ENCODE data around the gene VRK1.

Gene VRK1

GRCh38 chr14:96928779-96929380 is 131.7 kb downstream of the VRK1 start:
- DNase-seq, result no peak

DNA sequence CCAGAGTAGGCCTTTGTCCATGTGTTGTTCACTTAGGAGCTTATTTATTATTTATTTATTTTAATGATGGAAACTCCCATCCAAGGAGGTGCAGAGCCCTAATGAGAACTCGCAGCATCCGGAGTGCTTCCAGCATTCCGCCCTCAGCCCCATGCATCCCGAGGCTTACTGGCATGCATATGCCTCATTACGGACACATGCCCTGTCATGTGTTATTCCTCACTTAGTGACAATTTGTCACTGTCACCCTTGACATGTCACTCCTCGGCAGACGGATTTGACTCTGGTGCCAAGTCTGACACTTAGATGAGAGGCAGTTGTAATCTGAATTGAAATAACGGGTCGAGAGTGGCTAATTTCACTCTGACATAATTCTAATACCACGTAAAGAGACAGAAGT is 132.8 kb downstream of the VRK1 start:
- no peak for DNase-seq

GRCh38 chr14:96930526-96930925 is 133.3 kb downstream of the VRK1 start:
- no peak for DNase-seq

Data from NCI-H524 (cell line).